Keratinocyte (primary cell): ENCODE results near the gene MYO15B.

ENCODE experiments used
- EZH2 ChIP-seq: IDR thresholded peaks from one replicate; pipeline ENCODE4 v1.6.1; 2012; ENCODE audit warnings: inconsistent platforms, mild to moderate bottlenecking, low read length, moderate library complexity
- TF ChIP-seq, protein P1 (sequence below), 3 experiments: IDR thresholded peaks in 1 of 3; conservative IDR thresholded peaks in 1 of 3; optimal IDR thresholded peaks in 1 of 3; 2 replicates in 2 of 3; 3 replicates in 1 of 3; pipeline versions ENCODE3 to v1.5.1; 2011; ENCODE audit warnings: low read length in 3 of 3, mild to moderate bottlenecking in 3 of 3, moderate library complexity in 2 of 3, control low read depth in 1 of 3, inconsistent platforms in 1 of 3; ENCODE audit not compliant: insufficient read depth in 2 of 3; ENCODE audit errors: extremely low read depth in 1 of 3

DNA sequence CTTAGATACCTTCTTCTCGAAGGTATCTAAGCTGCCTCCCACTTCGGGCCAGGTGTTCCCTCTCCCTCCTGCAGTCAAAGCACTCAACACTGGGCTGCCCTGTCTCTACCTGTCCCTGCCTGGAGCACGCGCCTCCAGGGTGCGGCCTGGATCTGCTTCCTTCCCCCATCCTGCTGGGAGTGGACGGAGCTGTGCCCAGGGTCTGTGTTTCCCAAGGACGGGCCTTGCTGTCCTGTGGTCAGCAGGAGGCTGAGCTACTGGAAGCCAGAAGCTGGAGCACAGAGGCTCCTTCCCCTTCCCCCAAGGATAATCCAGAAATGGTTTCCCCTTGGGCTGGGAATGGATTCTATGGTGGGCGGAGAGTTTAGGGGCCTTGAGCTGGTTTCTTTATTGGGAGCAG, 45.4 kb upstream of the MYO15B start:
- no peak for TF ChIP-seq EZH2
- TF ChIP-seq, protein P1, sequence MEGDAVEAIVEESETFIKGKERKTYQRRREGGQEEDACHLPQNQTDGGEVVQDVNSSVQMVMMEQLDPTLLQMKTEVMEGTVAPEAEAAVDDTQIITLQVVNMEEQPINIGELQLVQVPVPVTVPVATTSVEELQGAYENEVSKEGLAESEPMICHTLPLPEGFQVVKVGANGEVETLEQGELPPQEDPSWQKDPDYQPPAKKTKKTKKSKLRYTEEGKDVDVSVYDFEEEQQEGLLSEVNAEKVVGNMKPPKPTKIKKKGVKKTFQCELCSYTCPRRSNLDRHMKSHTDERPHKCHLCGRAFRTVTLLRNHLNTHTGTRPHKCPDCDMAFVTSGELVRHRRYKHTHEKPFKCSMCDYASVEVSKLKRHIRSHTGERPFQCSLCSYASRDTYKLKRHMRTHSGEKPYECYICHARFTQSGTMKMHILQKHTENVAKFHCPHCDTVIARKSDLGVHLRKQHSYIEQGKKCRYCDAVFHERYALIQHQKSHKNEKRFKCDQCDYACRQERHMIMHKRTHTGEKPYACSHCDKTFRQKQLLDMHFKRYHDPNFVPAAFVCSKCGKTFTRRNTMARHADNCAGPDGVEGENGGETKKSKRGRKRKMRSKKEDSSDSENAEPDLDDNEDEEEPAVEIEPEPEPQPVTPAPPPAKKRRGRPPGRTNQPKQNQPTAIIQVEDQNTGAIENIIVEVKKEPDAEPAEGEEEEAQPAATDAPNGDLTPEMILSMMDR (optimal IDR thresholded peaks at IDR 0.05 in 1 of 3, IDR thresholded peaks at IDR 0.05 in 1 of 3, conservative IDR thresholded peaks at IDR 0.05 in 1 of 3; ENCODE audit: extremely low read depth in 1 of 3, insufficient read depth in 2 of 3, low read length in 3 of 3): no peak
